Gastrocnemius medialis (tissue), 4 donors: ENCODE measurements around the gene CD300H. TPM values are rescaled to one million over a fixed set of nuclear protein-coding genes. Genes with fewer than 3 reads are reported as not detected.
A peak's percentile ranks its signal among the peaks of the same experiment; 100 is the strongest.
"Not testable (repeated sequence)": the region's sequence is repeated elsewhere in the genome, so short reads cannot be mapped to it uniquely, and the experiment has no call there.

ENCODE experiments used
- ATAC-seq, 2 donors: fragments of 150-250 bp; one replicate each; pipeline ENCODE4 v1.9.1; 2016
- DNase-seq, 2 donors: peaks; one replicate each; pipeline ENCODE4 v3.0.0-alpha.2; 2019
- H3K27ac ChIP-seq, 4 donors: fragments of 200-600 bp; sonication (generic); 1 replicate in 1 of 4; 2 replicates in 3 of 4; pipeline ENCODE4 v1.5.1; 2016 to 2018; ENCODE audit warnings: mild to moderate bottlenecking in 2 of 4, moderate library complexity in 1 of 4
- H3K27me3 ChIP-seq, 3 donors: fragments of 200-600 bp; sonication (generic) in 2 of 3; 1 replicate in 1 of 3; 2 replicates in 2 of 3; pipeline versions ENCODE4 v1.5.1 to v1.6.0; 2016 to 2019; ENCODE audit warnings: mild to moderate bottlenecking in 1 of 3, moderate library complexity in 1 of 3
- H3K36me3 ChIP-seq, 2 donors: fragments of 200-600 bp; sonication (generic) in 1 of 2; one replicate each; pipeline ENCODE4 v1.5.1; 2017 to 2018
- H3K4me1 ChIP-seq, 2 donors: fragments of 200-600 bp; sonication (generic) in 1 of 2; one replicate each; pipeline ENCODE4 v1.5.1; 2016 to 2017; ENCODE audit warnings: mild to moderate bottlenecking in 2 of 2
- H3K4me3 ChIP-seq, 4 donors: fragments of 200-600 bp; sonication (generic) in 3 of 4; 1 replicate in 1 of 4; 2 replicates in 3 of 4; pipeline ENCODE4 v1.5.1; 2016 to 2019; ENCODE audit warnings: mild to moderate bottlenecking in 2 of 4
- H3K9me3 ChIP-seq, 3 donors: fragments of 200-600 bp; sonication (generic) in 2 of 3; 1 replicate in 1 of 3; 2 replicates in 2 of 3; pipeline ENCODE4 v1.5.1; 2016 to 2019
- CTCF ChIP-seq, 5 experiments: fragments of 450-650 bp in 3 of 5; fragments of 200-600 bp in 2 of 5; sonication (generic) in 2 of 5; IDR thresholded peaks in 4 of 5; conservative IDR thresholded peaks in 1 of 5; 1 replicate in 4 of 5; 2 replicates in 1 of 5; pipeline ENCODE4 v1.5.1; 2016 to 2019; ENCODE audit warnings: antibody characterized with exemption in 5 of 5, mild to moderate bottlenecking in 3 of 5, moderate library complexity in 3 of 5
- POLR2A ChIP-seq, 2 donors: fragments of 450-650 bp; IDR thresholded peaks; one replicate each; pipeline ENCODE4 v1.6.1; 2017; ENCODE audit warnings: antibody characterized with exemption in 2 of 2, mild to moderate bottlenecking in 2 of 2, moderate library complexity in 2 of 2
- in situ Hi-C, 4 donors: fragments of 200-750 bp; cut with MboI; loops; one replicate each; pipeline versions ENCODE4 v1.15.0 to v1.8.0; 2017; ENCODE audit warnings: low sequenced_read_pairs in 4 of 4
- intact Hi-C: fragments of 100-400 bp; cut with DNase I; formaldehyde crosslinking; loops from one replicate; pipeline ENCODE4 v1.15.1; 2023; ENCODE audit warnings: low total_unique reads
- total RNA-seq, 4 donors: library from RNA; depleted of rRNA; stranded (reverse); fragments of >200 nt; gene quantifications; one replicate each; pipeline versions ENCODE4 v1.1.0 to v1.2.3, GENCODE V29; 2016

CD300H gene
- total RNA-seq, 4 donors from 2014 or later = not detected

- Histone ChIP-seq H3K36me3 (no peaks in the 10 kb centered on the region), H3K27me3 (no peaks in the 10 kb centered on the region), H3K9me3 (no peaks in the 10 kb centered on the region), H3K4me1 (no peaks in the 10 kb centered on the region), H3K4me3 (no peak overlapping the region), H3K27ac (peak overlapping the region in 1 of 4 donors; percentile 34)
- TF ChIP-seq CTCF (IDR thresholded peaks at IDR 0.05 in 4 of 5, conservative IDR thresholded peaks at IDR 0.05 in 1 of 5) = no peak
- no peak for TF ChIP-seq POLR2A (IDR thresholded peaks at IDR 0.05)
- in situ Hi-C loops (no loop called here), intact Hi-C loops (no loop called here)
- no peak for DNase-seq
- ATAC-seq = no peak
These were observed 45.6 kb downstream of the CD300H start for GRCh38 chr17:74521701-74522201.

GRCh38 chr17:74520790-74521480, 46.4 kb downstream of the CD300H start:
- no peak for DNase-seq
- in situ Hi-C loops = no loop called here
- TF ChIP-seq POLR2A (IDR thresholded peaks at IDR 0.05) (peak in 1 of 2 donors; percentile 9), CTCF (IDR thresholded peaks at IDR 0.05 in 4 of 5, conservative IDR thresholded peaks at IDR 0.05 in 1 of 5) (no peak)

GRCh38 chr17:74520016-74520434, 47.3 kb downstream of the CD300H start:
- Histone ChIP-seq H3K27ac (no peak overlapping the region), H3K4me1 (no peaks in the 10 kb centered on the region), H3K27me3 (no peaks in the 10 kb centered on the region), H3K36me3 (no peaks in the 10 kb centered on the region), H3K4me3 (no peak overlapping the region), H3K9me3 (no peaks in the 10 kb centered on the region)
- ATAC-seq (no peak), DNase-seq (peak in 1 of 2 donors; percentile 27)
- in situ Hi-C loops = no loop called here
- TF ChIP-seq POLR2A (IDR thresholded peaks at IDR 0.05) = no peak
- TF ChIP-seq CTCF (IDR thresholded peaks at IDR 0.05 in 4 of 5, conservative IDR thresholded peaks at IDR 0.05 in 1 of 5) = no peak
- intact Hi-C loops = no loop called here

More at GRCh38 chr17:74520790-74521480, 46.4 kb downstream of the CD300H start:
- peak in 1 of 2 donors; percentile 39 for ATAC-seq
- Histone ChIP-seq H3K4me3 (no peak overlapping the region), H3K9me3 (no peaks in the 10 kb centered on the region), H3K27me3 (no peaks in the 10 kb centered on the region), H3K27ac (peak overlapping the region in 2 of 4 donors; percentile 26 to 35), H3K36me3 (no peaks in the 10 kb centered on the region), H3K4me1 (no peaks in the 10 kb centered on the region)
- intact Hi-C loops = no loop called here

GRCh38 chr17:74518413-74518981, 48.8 kb downstream of the CD300H start:
- H3K4me1 ChIP-seq, H3K27ac ChIP-seq, H3K36me3 ChIP-seq, H3K9me3 ChIP-seq, H3K4me3 ChIP-seq, ATAC-seq, H3K27me3 ChIP-seq, in situ Hi-C loops, DNase-seq: not testable (repeated sequence)
- intact Hi-C loops = loop anchor here (10.0 kb wide), 1 partner anchor 304 kb away; the partner anchor contains the start of gene TTYH2

- intact Hi-C loops = loop anchor here (10.0 kb wide), 1 partner anchor 302 kb away; the partner anchor contains the start of gene TTYH2
- H3K27me3 ChIP-seq = no peaks in the 10 kb centered on the region
- H3K4me3 ChIP-seq = no peak overlapping the region
- H3K4me1 ChIP-seq = peaks cover 8 to 12% of the 10 kb centered on the region in 2 donors
- H3K36me3 ChIP-seq = no peaks in the 10 kb centered on the region
- in situ Hi-C loops = no loop called here
- no peaks in the 10 kb centered on the region for H3K9me3 ChIP-seq
- H3K27ac ChIP-seq = no peak overlapping the region
- TF ChIP-seq POLR2A (IDR thresholded peaks at IDR 0.05) (no peak), CTCF (IDR thresholded peaks at IDR 0.05 in 4 of 5, conservative IDR thresholded peaks at IDR 0.05 in 1 of 5) (no peak)
- DNase-seq (no peak), ATAC-seq (no peak)
These were observed 50.6 kb downstream of the CD300H start for GRCh38 chr17:74516561-74517328.
